ENCODE measurements around the gene CD99L2.
"Not testable (repeated sequence)": the region's sequence is repeated elsewhere in the genome, so short reads cannot be mapped to it uniquely, and the experiment has no call there.

Gene CD99L2

DNA sequence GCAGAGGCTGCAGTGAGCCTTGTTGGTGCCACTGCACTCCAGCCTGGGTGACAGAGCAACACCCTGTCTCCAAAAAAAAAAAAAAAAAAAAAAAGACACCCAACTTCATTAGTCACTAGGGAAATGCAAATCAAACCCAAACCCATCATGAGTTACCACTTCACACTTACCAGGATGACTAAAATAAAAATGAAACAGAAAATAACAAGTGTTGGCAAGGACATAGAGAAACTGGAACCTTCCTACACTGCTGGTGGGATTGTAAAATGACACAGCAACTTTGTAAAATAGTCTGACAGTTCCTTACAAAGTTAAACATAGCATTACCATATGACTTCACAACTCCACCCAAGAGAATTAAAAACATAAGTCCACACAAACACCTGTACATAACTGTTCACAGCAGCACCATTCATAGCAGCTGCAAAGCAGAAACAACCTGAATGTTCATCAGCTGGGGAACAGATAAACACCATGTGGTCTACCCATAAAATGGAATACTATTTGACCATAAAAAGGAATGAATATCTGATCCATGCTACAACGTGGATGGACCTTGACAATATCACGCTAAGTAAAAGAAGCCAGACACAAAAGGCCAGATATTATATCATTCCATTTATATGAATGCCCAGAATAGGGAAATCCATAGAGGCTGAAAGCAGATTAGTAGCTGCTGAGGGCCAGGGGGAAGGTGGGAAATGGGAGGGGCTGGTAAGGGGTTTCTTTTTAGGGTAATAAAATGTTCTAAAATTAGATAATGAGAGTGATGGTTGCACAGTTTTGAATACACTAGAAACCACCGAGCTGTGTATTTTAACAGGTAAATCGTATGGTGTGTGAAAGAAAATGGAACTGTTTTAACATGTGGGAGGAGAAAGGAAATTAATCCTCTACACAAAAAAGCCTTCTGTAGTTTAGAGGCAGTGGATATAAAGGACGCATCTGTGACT lies 18.3 kb downstream of the CD99L2 start:
- peaks cover 14% of the 10 kb centered on the region for H3K9me3 Mint-ChIP-seq
- peaks cover 20% of the 10 kb centered on the region for H3K36me3 Mint-ChIP-seq
- peak overlapping the region; percentile 82 for H3K27ac Mint-ChIP-seq
- H3K27me3 Mint-ChIP-seq, result no peaks in the 10 kb centered on the region
- DNase-seq, result no peak
- H3K4me3 Mint-ChIP-seq, result peak overlapping the region; percentile 26
- CTCF ChIA-PET, result no interaction called here
- peaks cover 34% of the 10 kb centered on the region for H3K4me1 Mint-ChIP-seq

DNA sequence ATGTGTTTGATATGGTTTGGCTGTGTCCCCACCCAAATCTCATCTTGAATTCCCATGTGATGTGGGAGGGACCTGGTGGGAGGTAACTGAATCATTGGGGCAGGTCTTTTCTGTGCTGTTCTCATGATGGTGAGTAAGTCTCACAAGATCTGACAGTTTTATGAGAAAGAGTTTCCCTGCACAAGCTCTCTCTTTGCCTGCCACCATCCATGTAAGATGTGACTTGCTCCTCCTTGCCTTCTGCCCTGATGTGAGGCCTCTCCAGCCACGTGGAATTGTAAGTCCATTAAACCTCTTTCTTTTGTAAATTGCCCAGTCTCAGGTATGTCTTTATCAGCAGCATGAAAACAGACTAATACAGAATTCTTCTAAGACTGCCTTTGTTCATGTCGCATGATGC lies 22.8 kb downstream of the CD99L2 start:
- H3K4me3 Mint-ChIP-seq, H3K27ac Mint-ChIP-seq, H3K27me3 Mint-ChIP-seq, CTCF ChIA-PET, DNase-seq: not testable (repeated sequence)
- peaks cover 27% of the 10 kb centered on the region for H3K36me3 Mint-ChIP-seq
- peaks cover 45% of the 10 kb centered on the region for H3K4me1 Mint-ChIP-seq
- H3K9me3 Mint-ChIP-seq, result peaks cover 14% of the 10 kb centered on the region

DNA sequence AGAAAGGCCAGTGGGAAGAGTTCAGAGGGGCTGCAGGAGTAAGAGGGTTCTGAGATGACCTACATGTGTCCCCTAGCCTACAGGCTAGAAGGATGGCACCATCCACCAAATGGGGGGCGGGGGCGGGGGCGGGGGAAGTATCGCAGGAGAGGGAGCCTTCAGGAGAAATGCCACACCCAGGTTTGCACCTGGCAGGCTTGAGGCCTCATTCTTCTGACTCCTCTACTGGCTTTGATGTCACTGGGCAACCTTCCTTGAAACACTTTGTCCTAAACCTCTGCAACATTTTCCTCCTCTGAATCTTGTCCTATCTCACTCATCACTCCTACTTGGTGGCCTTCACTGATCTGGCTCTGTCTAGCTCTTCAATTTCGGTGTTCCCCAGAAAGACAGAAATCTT lies 24.0 kb downstream of the CD99L2 start:
- Mint-ChIP-seq H3K4me1 (peaks cover 36% of the 10 kb centered on the region), H3K27ac (no peak overlapping the region)

DNA sequence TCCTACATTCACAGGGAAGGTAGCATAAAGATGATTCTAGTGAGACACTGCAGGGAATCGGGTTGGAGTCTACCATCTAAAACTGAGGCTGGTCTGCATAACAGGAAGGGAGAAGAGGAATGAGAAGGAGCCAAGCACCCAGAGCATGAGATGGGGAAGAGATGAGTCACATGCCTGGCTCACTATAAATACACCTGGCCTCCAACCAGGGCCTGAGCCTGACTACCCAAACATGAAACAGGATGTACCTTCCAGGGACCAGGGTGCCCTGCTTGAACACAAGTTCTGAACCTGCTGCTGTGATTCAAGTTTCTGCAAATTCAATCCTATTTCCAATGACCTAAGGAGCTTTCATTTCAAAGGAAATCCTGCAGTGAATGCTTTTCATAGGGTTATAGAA lies 24.9 kb downstream of the CD99L2 start:
- Mint-ChIP-seq H3K27ac (peak overlapping the region; percentile 42), H3K4me3 (no peak overlapping the region), H3K9me3 (peaks cover 10% of the 10 kb centered on the region), H3K27me3 (no peaks in the 10 kb centered on the region), H3K4me1 (peaks cover 35% of the 10 kb centered on the region), H3K36me3 (peaks cover 24% of the 10 kb centered on the region)
- no peak for DNase-seq
- CTCF ChIA-PET, result no interaction called here

More for the DNA sequence above, 24.0 kb downstream of the CD99L2 start:
- CTCF ChIA-PET, result no interaction called here
- Mint-ChIP-seq H3K9me3 (peaks cover 14% of the 10 kb centered on the region), H3K4me3 (no peak overlapping the region), H3K27me3 (no peaks in the 10 kb centered on the region), H3K36me3 (peaks cover 27% of the 10 kb centered on the region)
- DNase-seq, result no peak

DNA sequence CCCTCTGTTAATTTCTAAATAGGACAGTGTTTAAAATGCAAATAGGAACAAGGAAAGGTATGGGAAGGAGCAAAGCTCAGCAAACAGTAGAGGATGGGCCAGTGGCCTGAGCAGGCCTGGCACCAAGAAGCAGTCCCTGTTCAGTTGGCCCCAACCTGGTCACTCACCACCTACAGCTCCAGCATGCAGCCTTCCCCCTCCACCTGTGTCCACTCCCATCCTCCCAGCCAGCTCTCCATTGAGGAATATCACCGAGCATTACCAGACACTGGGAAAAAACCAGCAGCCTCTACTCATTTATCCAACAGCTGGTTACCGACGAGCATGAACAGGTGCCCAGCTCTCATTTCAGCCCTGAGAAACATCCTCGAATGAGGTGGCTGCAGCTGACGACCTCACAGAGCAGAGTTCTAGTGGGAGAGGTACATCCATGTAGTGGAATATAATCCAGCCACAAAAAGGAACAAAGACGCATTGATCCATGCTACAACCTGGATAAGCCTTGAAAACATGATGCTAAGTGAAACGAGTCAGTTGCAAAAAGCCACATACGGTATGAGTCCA lies 25.6 kb downstream of the CD99L2 start:
- H3K36me3 Mint-ChIP-seq, result peaks cover 23% of the 10 kb centered on the region
- no peak overlapping the region for H3K27ac Mint-ChIP-seq
- DNase-seq, result no peak
- peaks cover 10% of the 10 kb centered on the region for H3K9me3 Mint-ChIP-seq
- H3K27me3 Mint-ChIP-seq, result no peaks in the 10 kb centered on the region
- no peak overlapping the region for H3K4me3 Mint-ChIP-seq
- CTCF ChIA-PET, result no interaction called here
- peaks cover 39% of the 10 kb centered on the region for H3K4me1 Mint-ChIP-seq

DNA sequence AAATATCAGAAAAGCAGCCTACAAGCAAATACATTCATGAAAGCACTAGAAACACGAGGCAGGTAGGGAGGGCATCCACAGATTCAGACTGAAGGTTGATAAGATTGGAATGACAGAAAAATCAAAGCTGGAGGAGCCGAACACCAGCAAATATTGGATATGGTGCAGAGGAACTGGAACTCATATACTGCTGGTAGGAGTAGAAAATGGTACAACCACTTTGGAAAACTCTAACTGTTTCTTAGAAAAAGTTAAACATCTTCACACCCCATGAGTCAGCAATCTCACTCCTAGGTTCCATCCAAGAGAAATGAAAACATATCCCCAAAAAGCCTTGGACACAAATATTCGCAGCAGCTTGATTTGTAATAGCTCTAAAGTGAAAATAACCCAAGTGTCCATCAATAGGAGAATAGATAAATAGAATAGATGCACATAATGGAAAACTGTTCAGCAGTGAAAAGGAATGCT lies 27.1 kb downstream of the CD99L2 start:
- H3K36me3 Mint-ChIP-seq, result peaks cover 20% of the 10 kb centered on the region
- peaks cover 39% of the 10 kb centered on the region for H3K4me1 Mint-ChIP-seq
- no peak for DNase-seq
- H3K27ac Mint-ChIP-seq, result no peak overlapping the region
- no peaks in the 10 kb centered on the region for H3K27me3 Mint-ChIP-seq
- peaks cover 10% of the 10 kb centered on the region for H3K9me3 Mint-ChIP-seq
- CTCF ChIA-PET, result no interaction called here
- no peak overlapping the region for H3K4me3 Mint-ChIP-seq

DNA sequence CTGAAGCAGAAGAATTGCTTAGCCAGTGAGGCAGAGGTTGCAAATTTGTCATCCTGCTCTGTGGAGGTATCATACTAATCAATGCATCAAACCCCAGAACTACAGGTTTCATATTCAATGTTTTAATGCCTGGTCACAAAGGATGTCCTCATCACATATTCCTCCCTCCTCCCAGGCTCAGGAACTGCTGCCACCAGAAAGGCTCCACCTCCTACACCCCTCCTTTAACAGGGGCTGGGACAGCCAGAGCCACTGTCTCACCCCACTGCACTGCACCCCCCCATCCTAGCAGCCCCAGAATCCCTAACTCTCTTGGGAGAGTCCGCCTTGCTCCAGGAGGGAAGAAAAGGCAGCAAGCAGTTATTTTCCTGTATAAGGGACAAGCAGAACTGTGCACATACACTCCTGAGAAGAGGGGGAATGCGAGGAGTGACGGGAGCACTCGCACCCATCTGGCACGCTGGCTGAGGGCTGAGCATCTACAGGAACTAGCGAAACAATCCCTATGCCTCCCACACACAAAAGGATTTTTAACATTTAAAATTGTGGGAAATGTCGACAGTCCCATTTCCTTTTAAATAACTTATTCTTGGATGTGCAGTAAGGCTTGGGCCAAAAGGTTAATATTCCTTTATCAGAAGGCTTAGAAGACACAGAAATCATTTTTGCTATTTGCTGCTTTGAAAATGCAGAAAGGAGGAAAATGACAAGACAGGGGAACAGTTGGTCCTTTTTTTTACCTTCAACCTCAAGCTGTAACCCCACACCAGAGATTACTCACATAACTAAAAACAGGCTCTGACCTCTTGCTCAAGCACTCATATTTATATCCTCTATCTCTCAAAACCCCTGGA lies 27.8 kb downstream of the CD99L2 start:
- Mint-ChIP-seq H3K27ac (no peak overlapping the region), H3K9me3 (peaks cover 6% of the 10 kb centered on the region)

DNA sequence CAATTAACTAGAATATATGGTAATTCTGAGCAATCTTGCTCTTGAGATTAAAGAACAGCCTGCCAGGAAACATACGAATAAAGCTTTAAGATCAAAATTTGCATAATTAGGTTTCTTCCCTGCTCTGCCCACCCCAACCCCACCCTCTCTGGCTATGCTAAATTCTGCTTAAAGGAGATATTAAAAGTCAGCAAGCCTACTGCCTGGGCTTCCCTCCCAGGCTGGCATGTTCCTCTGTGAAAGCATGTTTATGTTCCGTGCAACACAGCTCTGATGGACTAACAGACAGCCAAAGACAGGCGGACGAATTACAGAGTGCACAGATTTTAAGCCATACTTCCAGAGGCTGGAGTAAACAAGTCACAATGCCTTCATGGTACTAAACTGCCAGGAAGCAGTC lies 28.4 kb downstream of the CD99L2 start:
- Mint-ChIP-seq H3K27ac (no peak overlapping the region), H3K4me3 (no peak overlapping the region), H3K36me3 (peaks cover 11% of the 10 kb centered on the region), H3K9me3 (no peaks in the 10 kb centered on the region), H3K27me3 (no peaks in the 10 kb centered on the region), H3K4me1 (peaks cover 36% of the 10 kb centered on the region)
- CTCF ChIA-PET, result no interaction called here
- DNase-seq, result no peak

More for the DNA sequence above, 27.8 kb downstream of the CD99L2 start:
- no peak overlapping the region for H3K4me3 Mint-ChIP-seq
- peaks cover 39% of the 10 kb centered on the region for H3K4me1 Mint-ChIP-seq
- no peak for DNase-seq
- no peaks in the 10 kb centered on the region for H3K27me3 Mint-ChIP-seq
- CTCF ChIA-PET, result no interaction called here
- H3K36me3 Mint-ChIP-seq, result peaks cover 16% of the 10 kb centered on the region

DNA sequence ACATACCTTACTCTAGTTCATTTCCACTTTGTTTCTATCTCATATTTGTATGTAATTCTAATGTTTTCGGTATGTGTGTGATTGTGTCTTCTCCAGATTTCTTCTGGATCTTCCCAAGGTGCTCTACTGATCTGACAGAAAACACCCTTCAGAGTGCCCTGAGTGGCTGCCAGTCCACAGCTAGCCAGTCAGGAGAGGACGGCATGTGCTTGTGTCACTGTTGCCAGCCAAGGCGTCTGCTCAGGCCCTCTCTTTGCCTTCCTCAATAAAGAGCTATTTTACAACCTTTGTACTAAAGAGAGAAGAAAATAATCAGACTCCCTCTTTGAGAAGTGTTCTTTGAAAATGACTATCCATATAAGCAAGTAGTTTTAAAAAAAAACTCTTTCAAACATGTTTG lies 29.0 kb downstream of the CD99L2 start:
- H3K27me3 Mint-ChIP-seq, result no peaks in the 10 kb centered on the region
- CTCF ChIA-PET, result no interaction called here
- peaks cover 10% of the 10 kb centered on the region for H3K36me3 Mint-ChIP-seq
- H3K9me3 Mint-ChIP-seq, result no peaks in the 10 kb centered on the region
- H3K27ac Mint-ChIP-seq, result no peak overlapping the region
- no peak overlapping the region for H3K4me3 Mint-ChIP-seq
- H3K4me1 Mint-ChIP-seq, result peaks cover 31% of the 10 kb centered on the region
- no peak for DNase-seq

DNA sequence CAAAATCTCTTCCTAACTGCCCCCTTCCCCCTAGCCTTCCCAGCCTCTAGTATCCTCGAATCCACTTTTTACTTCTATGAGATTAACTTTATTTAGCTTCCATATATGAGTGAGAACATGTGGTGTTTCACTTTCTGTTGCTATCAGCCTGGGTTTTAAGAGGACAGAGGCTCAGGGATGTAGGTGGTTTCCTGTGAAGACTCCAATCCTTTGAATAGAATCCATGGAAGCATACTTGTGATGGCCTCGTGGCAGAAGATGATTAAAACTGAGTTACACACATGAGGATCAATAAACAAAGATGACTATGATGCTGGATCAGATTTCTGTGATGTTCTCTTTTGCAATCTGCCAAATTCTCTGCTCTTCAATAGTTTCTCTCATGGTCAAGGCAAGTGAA lies 29.8 kb downstream of the CD99L2 start:
- H3K9me3 Mint-ChIP-seq, result no peaks in the 10 kb centered on the region
- H3K36me3 Mint-ChIP-seq, result peaks cover 5% of the 10 kb centered on the region
- no peak overlapping the region for H3K27ac Mint-ChIP-seq
- no peak for DNase-seq
- no peak overlapping the region for H3K4me3 Mint-ChIP-seq
- peaks cover 24% of the 10 kb centered on the region for H3K4me1 Mint-ChIP-seq
- CTCF ChIA-PET, result no interaction called here
- no peaks in the 10 kb centered on the region for H3K27me3 Mint-ChIP-seq

DNA sequence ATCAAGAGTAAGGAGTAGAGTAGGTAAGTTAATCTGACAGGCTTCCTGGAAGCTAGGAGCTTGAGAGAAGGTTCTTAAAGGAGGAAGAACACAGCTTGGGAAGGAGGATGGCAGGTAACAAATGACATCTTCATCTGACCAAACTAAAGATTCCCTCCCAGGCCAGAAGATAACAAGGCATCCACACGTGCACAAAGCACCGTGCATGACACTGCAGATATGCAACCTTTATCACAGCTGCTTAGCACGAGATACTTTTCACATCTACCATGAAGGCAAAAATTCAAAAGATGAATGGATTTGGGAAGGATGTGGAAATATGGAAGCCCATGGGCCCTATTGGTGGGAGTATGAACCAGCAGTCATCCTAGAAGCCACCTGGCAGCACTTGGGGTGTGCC lies 34.3 kb downstream of the CD99L2 start:
- Mint-ChIP-seq H3K27ac (no peak overlapping the region), H3K9me3 (no peaks in the 10 kb centered on the region), H3K4me1 (peaks cover 9% of the 10 kb centered on the region), H3K36me3 (peaks cover 4% of the 10 kb centered on the region), H3K27me3 (no peaks in the 10 kb centered on the region), H3K4me3 (no peak overlapping the region)
- CTCF ChIA-PET, result no interaction called here
- no peak for DNase-seq

DNA sequence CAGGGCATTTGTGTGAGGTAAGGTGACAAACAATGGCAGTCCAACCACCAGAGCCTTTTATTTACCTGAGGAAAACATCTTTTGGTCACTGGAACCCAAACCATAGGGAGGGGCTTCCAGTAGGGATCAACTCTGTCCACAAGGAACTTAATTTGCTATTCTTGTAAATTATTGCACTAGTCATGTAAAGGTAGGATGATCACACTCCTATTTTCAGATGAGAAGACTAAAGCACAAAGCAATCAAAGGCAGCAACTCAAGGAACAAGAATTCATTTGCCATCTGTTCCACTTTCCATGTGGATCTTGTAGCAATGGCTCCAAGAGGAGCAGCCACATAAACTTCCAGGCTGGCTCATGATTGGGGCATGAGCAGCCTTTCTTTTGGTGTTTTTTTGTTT lies 35.3 kb downstream of the CD99L2 start:
- Mint-ChIP-seq H3K27me3 (no peaks in the 10 kb centered on the region), H3K9me3 (peaks cover 6% of the 10 kb centered on the region), H3K4me1 (peaks cover 2% of the 10 kb centered on the region), H3K4me3 (no peak overlapping the region), H3K27ac (no peak overlapping the region), H3K36me3 (peaks cover 5% of the 10 kb centered on the region)
- CTCF ChIA-PET, result no interaction called here
- DNase-seq, result no peak

DNA sequence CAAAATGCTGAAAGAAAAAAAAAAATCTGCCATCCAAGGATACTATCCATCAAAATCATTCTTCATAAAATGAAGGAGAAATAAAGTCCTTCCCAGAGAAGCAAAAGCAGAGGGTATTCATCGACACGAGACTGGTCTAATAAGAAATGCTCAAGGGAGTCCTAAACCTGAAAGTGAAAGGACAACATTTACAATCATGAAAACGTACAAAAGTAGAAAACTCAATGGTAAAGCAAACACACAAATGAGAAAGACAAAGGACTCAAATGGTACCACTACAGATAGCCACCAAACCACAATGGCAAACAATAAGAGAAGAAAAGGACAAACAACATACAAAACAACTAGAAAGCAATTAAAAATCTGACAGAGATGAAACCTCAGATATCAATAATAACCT lies 41.0 kb downstream of the CD99L2 start:
- Mint-ChIP-seq H3K4me3 (no peak overlapping the region), H3K9me3 (peaks cover 22% of the 10 kb centered on the region), H3K4me1 (no peaks in the 10 kb centered on the region), H3K36me3 (peaks cover 22% of the 10 kb centered on the region), H3K27ac (no peak overlapping the region), H3K27me3 (no peaks in the 10 kb centered on the region)
- CTCF ChIA-PET, result no interaction called here
- no peak for DNase-seq

DNA sequence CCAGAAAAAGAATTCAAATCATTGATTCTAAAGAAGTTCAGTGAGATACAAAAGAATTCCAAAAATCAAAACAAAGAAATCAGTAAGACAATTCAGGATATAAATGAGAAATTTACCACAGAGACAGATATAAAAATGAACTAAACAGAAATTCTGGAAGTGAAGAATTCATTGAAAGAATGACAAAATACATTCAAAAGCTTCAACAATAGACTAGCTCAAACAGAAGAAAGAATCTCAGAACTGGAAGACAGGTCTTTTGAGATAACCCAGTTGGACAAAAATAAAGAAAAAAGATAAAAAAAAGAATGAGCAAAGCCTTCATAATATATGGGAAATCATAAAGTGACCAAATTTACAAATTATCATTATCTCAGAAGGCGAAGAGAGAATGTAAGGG lies 41.7 kb downstream of the CD99L2 start:
- no peaks in the 10 kb centered on the region for H3K27me3 Mint-ChIP-seq
- no peak for DNase-seq
- CTCF ChIA-PET, result no interaction called here

More for the DNA sequence above, 41.7 kb downstream of the CD99L2 start:
- Mint-ChIP-seq H3K4me1 (no peaks in the 10 kb centered on the region), H3K36me3 (peaks cover 22% of the 10 kb centered on the region), H3K4me3 (no peak overlapping the region), H3K9me3 (peaks cover 22% of the 10 kb centered on the region), H3K27ac (no peak overlapping the region)
